B cell (primary cell): ENCODE results near the gene NOL9.

Source experiments
- EZH2 ChIP-seq: IDR thresholded peaks from 2 replicates; pipeline ENCODE4 v1.6.1; 2012; ENCODE audit warnings: borderline replicate concordance, low read depth, mild to moderate bottlenecking, moderate library complexity, low read length; ENCODE audit not compliant: insufficient read depth, poor library complexity, severe bottlenecking
- TF ChIP-seq, protein P1 (sequence below): fragments of 200-600 bp; IDR thresholded peaks from one replicate; pipeline ENCODE4 v1.8.0; 2022; ENCODE audit warnings: antibody characterized with exemption, mild to moderate bottlenecking

DNA sequence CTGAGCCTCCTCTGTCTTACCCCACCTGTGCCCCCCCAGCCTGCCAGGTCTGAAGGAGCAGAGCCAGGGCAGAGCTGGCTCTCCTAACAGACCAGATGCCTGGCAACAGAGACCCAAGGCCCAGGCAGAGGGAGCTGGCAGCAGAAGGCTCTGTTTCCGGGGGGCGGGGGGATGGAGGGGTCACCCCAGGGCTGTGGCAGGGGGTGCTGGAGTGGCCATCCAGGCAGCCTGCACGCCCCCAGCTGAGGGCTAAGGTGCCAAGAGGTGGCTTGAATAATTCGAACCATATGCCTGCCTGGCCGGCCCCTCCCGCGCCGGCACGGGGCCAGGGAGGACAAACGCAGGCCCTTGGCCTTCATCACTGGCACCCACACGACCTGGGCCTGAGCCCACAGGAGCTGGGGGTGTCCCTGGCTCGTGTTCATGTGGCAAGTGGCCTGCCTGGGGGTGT is 46.8 kb downstream of the NOL9 start:
- no peak for TF ChIP-seq EZH2
- TF ChIP-seq, protein P1, sequence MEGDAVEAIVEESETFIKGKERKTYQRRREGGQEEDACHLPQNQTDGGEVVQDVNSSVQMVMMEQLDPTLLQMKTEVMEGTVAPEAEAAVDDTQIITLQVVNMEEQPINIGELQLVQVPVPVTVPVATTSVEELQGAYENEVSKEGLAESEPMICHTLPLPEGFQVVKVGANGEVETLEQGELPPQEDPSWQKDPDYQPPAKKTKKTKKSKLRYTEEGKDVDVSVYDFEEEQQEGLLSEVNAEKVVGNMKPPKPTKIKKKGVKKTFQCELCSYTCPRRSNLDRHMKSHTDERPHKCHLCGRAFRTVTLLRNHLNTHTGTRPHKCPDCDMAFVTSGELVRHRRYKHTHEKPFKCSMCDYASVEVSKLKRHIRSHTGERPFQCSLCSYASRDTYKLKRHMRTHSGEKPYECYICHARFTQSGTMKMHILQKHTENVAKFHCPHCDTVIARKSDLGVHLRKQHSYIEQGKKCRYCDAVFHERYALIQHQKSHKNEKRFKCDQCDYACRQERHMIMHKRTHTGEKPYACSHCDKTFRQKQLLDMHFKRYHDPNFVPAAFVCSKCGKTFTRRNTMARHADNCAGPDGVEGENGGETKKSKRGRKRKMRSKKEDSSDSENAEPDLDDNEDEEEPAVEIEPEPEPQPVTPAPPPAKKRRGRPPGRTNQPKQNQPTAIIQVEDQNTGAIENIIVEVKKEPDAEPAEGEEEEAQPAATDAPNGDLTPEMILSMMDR = no peak
